Stimulated activated effector memory CD8-positive, alpha-beta T cell treated with anti-CD3 and anti-CD28 coated beads, Interleukin-12 subunit alpha, Interleukin-12 subunit beta, amount 100 ng/mL, for 72 hours (primary cell): Measurements from ENCODE around the gene SLC16A5.

Experiments used
- ATAC-seq: fragments of 150-1000 bp; cut with Tn5 transposase; 2 replicates; pipeline ENCODE4 v1.10.0; 2021
- DNase-seq, 2 donors: peaks; one replicate each; pipeline ENCODE4 v3.0.0; 2021 to 2022; ENCODE audit warnings: low spot score in 2 of 2
- H3K27ac Mint-ChIP-seq: one replicate; pipeline ENCODE4 v1.8.0; 2022; ENCODE audit warnings: mild to moderate bottlenecking, mixed read lengths
- H3K36me3 Mint-ChIP-seq: one replicate; pipeline ENCODE4 v1.8.0; 2022; ENCODE audit warnings: mild to moderate bottlenecking, mixed read lengths
- H3K4me1 Mint-ChIP-seq: one replicate; pipeline ENCODE4 v1.8.0; 2022; ENCODE audit warnings: mixed read lengths
- H3K4me3 Mint-ChIP-seq: one replicate; pipeline ENCODE4 v1.8.0; 2022; ENCODE audit warnings: mild to moderate bottlenecking, mixed read lengths
- H3K9me3 Mint-ChIP-seq: one replicate; pipeline ENCODE4 v1.8.0; 2022; ENCODE audit warnings: mixed read lengths

The SLC16A5 gene

GRCh38 chr17:75088465-75089417 is 987 bp downstream of the SLC16A5 start:
- Mint-ChIP-seq H3K27ac (peak overlapping the region; percentile 71), H3K4me1 (peaks cover 33% of the 10 kb centered on the region), H3K4me3 (peak overlapping the region; percentile 69), H3K36me3 (no peaks in the 10 kb centered on the region), H3K9me3 (no peaks in the 10 kb centered on the region)
- no peak for DNase-seq
- peak; percentile 46 for ATAC-seq

GRCh38 chr17:75090871-75091854 is 3.4 kb downstream of the SLC16A5 start:
- no peak for DNase-seq
- H3K4me1 Mint-ChIP-seq = peaks cover 33% of the 10 kb centered on the region
- no peaks in the 10 kb centered on the region for H3K9me3 Mint-ChIP-seq
- peak overlapping the region; percentile 36 for H3K27ac Mint-ChIP-seq
- no peak overlapping the region for H3K4me3 Mint-ChIP-seq
- H3K36me3 Mint-ChIP-seq = no peaks in the 10 kb centered on the region
- no peak for ATAC-seq

- DNase-seq (no peak), ATAC-seq (no peak)
- Mint-ChIP-seq H3K27ac (peak overlapping the region; percentile 41), H3K4me1 (peaks cover 26% of the 10 kb centered on the region), H3K36me3 (no peaks in the 10 kb centered on the region), H3K9me3 (no peaks in the 10 kb centered on the region), H3K4me3 (no peak overlapping the region)
Observed at GRCh38 chr17:75091855-75092327, 4.1 kb downstream of the SLC16A5 start.

GRCh38 chr17:75093548-75094158 is 5.9 kb downstream of the SLC16A5 start:
- peak overlapping the region; percentile 23 for H3K27ac Mint-ChIP-seq
- H3K4me3 Mint-ChIP-seq = no peak overlapping the region
- H3K36me3 Mint-ChIP-seq = no peaks in the 10 kb centered on the region
- no peaks in the 10 kb centered on the region for H3K9me3 Mint-ChIP-seq
- ATAC-seq (no peak), DNase-seq (no peak)
- peaks cover 19% of the 10 kb centered on the region for H3K4me1 Mint-ChIP-seq

GRCh38 chr17:75094871-75095399 is 7.2 kb downstream of the SLC16A5 start:
- H3K4me1 Mint-ChIP-seq = peaks cover 12% of the 10 kb centered on the region
- ATAC-seq = no peak
- no peaks in the 10 kb centered on the region for H3K36me3 Mint-ChIP-seq
- no peak for DNase-seq
- no peak overlapping the region for H3K4me3 Mint-ChIP-seq
- no peaks in the 10 kb centered on the region for H3K9me3 Mint-ChIP-seq
- H3K27ac Mint-ChIP-seq = peak overlapping the region; percentile 37

- no peak for DNase-seq
- H3K4me3 Mint-ChIP-seq = no peak overlapping the region
- no peaks in the 10 kb centered on the region for H3K36me3 Mint-ChIP-seq
- H3K4me1 Mint-ChIP-seq = peaks cover 12% of the 10 kb centered on the region
- H3K9me3 Mint-ChIP-seq = no peaks in the 10 kb centered on the region
- no peak for ATAC-seq
- no peak overlapping the region for H3K27ac Mint-ChIP-seq
Observed at GRCh38 chr17:75096082-75096625, 8.4 kb downstream of the SLC16A5 start.

- H3K36me3 Mint-ChIP-seq = no peaks in the 10 kb centered on the region
- H3K4me3 Mint-ChIP-seq = no peak overlapping the region
- no peak for ATAC-seq
- DNase-seq = no peak
- H3K4me1 Mint-ChIP-seq = peaks cover under 1% of the 10 kb centered on the region
- H3K27ac Mint-ChIP-seq = no peak overlapping the region
- no peaks in the 10 kb centered on the region for H3K9me3 Mint-ChIP-seq
Observed at GRCh38 chr17:75097865-75098264, 10.1 kb downstream of the SLC16A5 start.

- ATAC-seq (no peak), DNase-seq (no peak)
- Mint-ChIP-seq H3K4me1 (no peaks in the 10 kb centered on the region), H3K4me3 (no peak overlapping the region), H3K27ac (peak overlapping the region; percentile 17), H3K36me3 (no peaks in the 10 kb centered on the region), H3K9me3 (no peaks in the 10 kb centered on the region)
Observed at GRCh38 chr17:75098861-75099260, 11.1 kb downstream of the SLC16A5 start.

GRCh38 chr17:75099881-75100595 is 12.3 kb downstream of the SLC16A5 start:
- ATAC-seq = no peak
- no peak overlapping the region for H3K27ac Mint-ChIP-seq
- no peak overlapping the region for H3K4me3 Mint-ChIP-seq
- no peak for DNase-seq
- no peaks in the 10 kb centered on the region for H3K4me1 Mint-ChIP-seq
- no peaks in the 10 kb centered on the region for H3K9me3 Mint-ChIP-seq
- no peaks in the 10 kb centered on the region for H3K36me3 Mint-ChIP-seq

- Mint-ChIP-seq H3K4me1 (no peaks in the 10 kb centered on the region), H3K27ac (no peak overlapping the region), H3K9me3 (no peaks in the 10 kb centered on the region), H3K4me3 (no peak overlapping the region), H3K36me3 (no peaks in the 10 kb centered on the region)
- ATAC-seq = no peak
- no peak for DNase-seq
Observed at GRCh38 chr17:75102385-75102821, 14.6 kb downstream of the SLC16A5 start.

- Mint-ChIP-seq H3K9me3 (no peaks in the 10 kb centered on the region), H3K4me1 (peaks cover 8% of the 10 kb centered on the region), H3K27ac (no peak overlapping the region), H3K36me3 (no peaks in the 10 kb centered on the region), H3K4me3 (no peak overlapping the region)
- ATAC-seq (no peak), DNase-seq (no peak)
Observed at GRCh38 chr17:75103601-75104554, 16.1 kb downstream of the SLC16A5 start.

GRCh38 chr17:75105126-75106080 is 17.6 kb downstream of the SLC16A5 start:
- no peak overlapping the region for H3K4me3 Mint-ChIP-seq
- no peak for DNase-seq

More at GRCh38 chr17:75105126-75106080, 17.6 kb downstream of the SLC16A5 start:
- ATAC-seq = no peak
- no peaks in the 10 kb centered on the region for H3K36me3 Mint-ChIP-seq
- H3K4me1 Mint-ChIP-seq = peaks cover 14% of the 10 kb centered on the region
- H3K27ac Mint-ChIP-seq = no peak overlapping the region
- H3K9me3 Mint-ChIP-seq = no peaks in the 10 kb centered on the region
